Neural progenitor cell (in vitro differentiated cells): ENCODE data around the gene KANK4.

Experiments used
- CTCF ChIP-seq: fragments of 200-600 bp; sonication (generic); IDR thresholded peaks from 2 replicates; pipeline ENCODE4 v1.5.1; 2017; ENCODE audit warnings: antibody characterized with exemption, mild to moderate bottlenecking
- EZH2 ChIP-seq: fragments of 200-600 bp; sonication (generic); IDR thresholded peaks from 2 replicates; pipeline ENCODE4 v1.6.1; 2017; ENCODE audit warnings: antibody characterized with exemption, mild to moderate bottlenecking, moderate library complexity
- EZH2phosphoT487 ChIP-seq: fragments of 200-600 bp; sonication (generic); IDR thresholded peaks from 2 replicates; pipeline ENCODE4 v1.6.1; 2017; ENCODE audit warnings: antibody characterized with exemption

DNA sequence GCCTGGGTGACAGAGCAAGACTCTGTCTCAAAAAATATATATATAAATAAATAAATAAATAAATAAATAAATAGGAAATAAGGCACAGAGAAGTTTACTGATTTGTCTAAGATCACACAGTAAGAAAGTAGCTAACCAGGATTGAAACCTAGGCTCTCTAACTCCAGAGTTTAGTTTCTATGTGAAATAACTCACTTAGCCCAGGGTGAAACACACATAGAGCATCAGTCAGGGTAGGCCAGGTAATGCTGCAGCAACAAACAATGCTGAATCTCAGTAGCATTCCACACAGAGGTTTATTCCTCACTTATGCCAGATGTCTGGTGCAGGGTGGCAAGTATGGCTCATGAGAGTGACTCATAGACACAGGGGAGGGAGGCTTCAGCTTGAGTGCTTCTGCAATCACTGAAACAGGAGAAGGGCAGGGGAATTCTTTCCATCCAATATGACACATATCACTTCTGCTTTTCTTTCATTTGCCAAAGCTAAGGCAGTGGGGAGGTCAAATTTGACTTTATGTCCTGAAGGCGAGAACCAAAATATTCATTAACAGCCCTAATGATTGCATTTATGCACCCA, 37.1 kb upstream of the KANK4 start:
- TF ChIP-seq CTCF (no peak), EZH2phosphoT487 (no peak), EZH2 (no peak)
